Measurements from ENCODE around the gene DNAI4.
"Not testable (repeated sequence)": the region's sequence is repeated elsewhere in the genome, so short reads cannot be mapped to it uniquely, and the experiment has no call there.

- TF ChIP-seq POLR2AphosphoS5 (IDR thresholded peaks at IDR 0.05; ENCODE audit: low read depth); CREB1 (CRISPR knock-in tag; IDR thresholded peaks at IDR 0.05; ENCODE audit: low read depth); EZH2 (IDR thresholded peaks at IDR 0.05; ENCODE audit: low read depth, unreplicated experiment); NANOG (IDR thresholded peaks at IDR 0.05; ENCODE audit: borderline replicate concordance): not testable (repeated sequence)
- TF ChIP-seq, protein P1, sequence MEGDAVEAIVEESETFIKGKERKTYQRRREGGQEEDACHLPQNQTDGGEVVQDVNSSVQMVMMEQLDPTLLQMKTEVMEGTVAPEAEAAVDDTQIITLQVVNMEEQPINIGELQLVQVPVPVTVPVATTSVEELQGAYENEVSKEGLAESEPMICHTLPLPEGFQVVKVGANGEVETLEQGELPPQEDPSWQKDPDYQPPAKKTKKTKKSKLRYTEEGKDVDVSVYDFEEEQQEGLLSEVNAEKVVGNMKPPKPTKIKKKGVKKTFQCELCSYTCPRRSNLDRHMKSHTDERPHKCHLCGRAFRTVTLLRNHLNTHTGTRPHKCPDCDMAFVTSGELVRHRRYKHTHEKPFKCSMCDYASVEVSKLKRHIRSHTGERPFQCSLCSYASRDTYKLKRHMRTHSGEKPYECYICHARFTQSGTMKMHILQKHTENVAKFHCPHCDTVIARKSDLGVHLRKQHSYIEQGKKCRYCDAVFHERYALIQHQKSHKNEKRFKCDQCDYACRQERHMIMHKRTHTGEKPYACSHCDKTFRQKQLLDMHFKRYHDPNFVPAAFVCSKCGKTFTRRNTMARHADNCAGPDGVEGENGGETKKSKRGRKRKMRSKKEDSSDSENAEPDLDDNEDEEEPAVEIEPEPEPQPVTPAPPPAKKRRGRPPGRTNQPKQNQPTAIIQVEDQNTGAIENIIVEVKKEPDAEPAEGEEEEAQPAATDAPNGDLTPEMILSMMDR (conservative IDR thresholded peaks at IDR 0.05; ENCODE audit: low read depth in 2 of 2) = not testable (repeated sequence)
Measured at GRCh38 chr1:66785800-66786199, 138.9 kb downstream of the DNAI4 start.
